GM20000 (cell line): ENCODE measurements around the gene CFAP52.

Experiments used
- DNase-seq: peaks from one replicate; pipeline ENCODE4 v3.0.0; 2012; ENCODE audit warnings: low spot score
- TF ChIP-seq, protein P1 (sequence below): IDR thresholded peaks from 2 replicates; pipeline ENCODE4 v1.5.1; 2012; ENCODE audit warnings: mild to moderate bottlenecking, control low read depth; ENCODE audit errors: extremely low read depth, missing control alignments

CFAP52 gene

DNA sequence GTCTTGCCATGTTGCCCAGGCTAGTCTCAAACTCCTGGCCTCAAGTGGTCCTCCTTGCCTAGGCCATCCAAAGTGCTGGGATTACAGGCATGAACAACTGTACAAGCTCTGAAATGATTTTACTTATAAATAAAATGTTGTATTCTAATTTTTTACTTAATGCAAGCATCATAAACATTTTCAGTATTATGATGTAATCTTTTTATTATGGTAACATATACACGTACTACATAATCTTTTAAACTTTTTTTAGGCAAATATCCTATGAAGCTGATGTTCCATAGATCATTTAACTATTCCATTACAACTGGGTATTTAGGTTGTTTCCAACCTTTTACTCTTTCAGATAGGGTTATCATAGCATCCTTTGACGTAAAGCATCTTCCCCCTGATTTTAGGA lies 35.1 kb downstream of the CFAP52 start:
- TF ChIP-seq, protein P1, sequence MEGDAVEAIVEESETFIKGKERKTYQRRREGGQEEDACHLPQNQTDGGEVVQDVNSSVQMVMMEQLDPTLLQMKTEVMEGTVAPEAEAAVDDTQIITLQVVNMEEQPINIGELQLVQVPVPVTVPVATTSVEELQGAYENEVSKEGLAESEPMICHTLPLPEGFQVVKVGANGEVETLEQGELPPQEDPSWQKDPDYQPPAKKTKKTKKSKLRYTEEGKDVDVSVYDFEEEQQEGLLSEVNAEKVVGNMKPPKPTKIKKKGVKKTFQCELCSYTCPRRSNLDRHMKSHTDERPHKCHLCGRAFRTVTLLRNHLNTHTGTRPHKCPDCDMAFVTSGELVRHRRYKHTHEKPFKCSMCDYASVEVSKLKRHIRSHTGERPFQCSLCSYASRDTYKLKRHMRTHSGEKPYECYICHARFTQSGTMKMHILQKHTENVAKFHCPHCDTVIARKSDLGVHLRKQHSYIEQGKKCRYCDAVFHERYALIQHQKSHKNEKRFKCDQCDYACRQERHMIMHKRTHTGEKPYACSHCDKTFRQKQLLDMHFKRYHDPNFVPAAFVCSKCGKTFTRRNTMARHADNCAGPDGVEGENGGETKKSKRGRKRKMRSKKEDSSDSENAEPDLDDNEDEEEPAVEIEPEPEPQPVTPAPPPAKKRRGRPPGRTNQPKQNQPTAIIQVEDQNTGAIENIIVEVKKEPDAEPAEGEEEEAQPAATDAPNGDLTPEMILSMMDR: no peak
- no peak for DNase-seq

DNA sequence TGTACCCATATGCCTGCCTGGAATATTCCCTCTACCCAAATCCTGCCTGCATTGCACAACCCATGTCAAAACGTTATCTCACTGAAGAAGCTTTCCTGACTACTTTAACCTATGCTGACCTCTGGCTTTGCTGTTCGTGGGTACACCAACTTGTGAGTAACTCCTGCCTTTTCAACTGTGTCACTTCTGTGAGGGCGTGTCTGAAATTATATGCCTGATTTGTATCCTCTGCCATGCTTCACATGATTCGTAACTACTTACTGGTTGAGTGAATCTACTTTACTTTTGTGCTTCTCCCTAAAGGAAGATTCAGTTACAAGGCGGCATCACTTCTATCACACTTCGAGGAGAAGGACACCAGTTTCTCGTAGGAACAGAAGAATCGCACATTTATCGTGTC lies 35.6 kb downstream of the CFAP52 start:
- TF ChIP-seq, protein P1: no peak

DNA sequence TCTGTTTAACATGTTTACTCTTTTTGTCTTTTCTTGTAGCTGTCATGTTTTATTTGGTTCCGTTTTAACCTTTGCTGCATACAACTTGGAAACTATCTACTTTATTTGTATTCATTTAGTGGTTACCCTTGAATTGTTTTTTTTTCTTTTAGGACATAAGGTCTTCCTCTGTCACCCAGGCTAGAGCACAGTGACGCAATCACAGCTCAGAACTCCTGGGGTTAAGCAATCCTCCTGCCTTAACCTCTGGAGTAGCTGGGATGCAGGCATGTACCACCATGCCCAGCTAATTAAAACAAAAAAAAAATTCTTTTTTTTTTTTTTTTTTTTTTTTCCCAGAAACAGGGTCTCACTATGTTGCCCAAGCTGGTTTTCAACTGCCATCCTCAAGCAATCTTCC lies 39.0 kb downstream of the CFAP52 start:
- TF ChIP-seq, protein P1: no peak
- no peak for DNase-seq

More for the DNA sequence above, 35.6 kb downstream of the CFAP52 start:
- no peak for DNase-seq

DNA sequence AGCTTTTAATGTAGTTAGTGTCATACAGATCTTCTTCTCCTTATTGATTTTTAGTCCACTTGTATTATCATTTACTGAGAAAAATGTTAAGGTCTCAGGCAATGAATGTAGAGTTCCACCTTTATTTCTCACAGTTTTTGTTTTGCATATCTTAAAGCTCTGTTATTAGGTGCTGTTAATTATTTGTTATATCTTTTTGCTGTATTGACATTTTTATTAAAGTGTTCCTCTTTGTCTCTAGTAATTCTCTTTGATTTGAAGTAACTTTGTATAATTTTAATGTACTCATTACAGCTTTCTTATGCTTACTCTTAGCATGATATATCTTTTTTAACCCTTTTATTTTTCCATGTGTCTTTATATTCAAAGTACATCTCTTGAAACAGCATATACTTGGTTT lies 46.5 kb downstream of the CFAP52 start:
- no peak for DNase-seq
- TF ChIP-seq, protein P1: no peak

DNA sequence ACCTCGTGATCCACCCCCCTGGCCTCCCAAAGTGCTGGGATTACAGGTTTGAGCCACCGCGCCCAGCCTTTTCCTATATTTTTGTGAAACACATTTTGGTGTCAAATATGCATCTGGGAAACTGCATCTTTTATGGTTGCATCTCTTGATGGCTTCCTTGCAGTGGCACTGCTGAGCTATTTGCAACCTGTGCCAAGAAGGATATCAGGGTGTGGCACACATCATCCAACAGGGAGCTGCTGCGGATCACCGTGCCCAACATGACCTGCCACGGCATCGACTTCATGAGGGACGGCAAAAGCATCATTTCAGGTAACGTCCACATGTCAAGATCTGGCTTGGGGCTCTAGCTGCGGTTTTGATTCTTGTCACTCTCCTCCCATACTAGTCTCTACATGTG lies 52.1 kb downstream of the CFAP52 start:
- TF ChIP-seq, protein P1: no peak
- DNase-seq: no peak

DNA sequence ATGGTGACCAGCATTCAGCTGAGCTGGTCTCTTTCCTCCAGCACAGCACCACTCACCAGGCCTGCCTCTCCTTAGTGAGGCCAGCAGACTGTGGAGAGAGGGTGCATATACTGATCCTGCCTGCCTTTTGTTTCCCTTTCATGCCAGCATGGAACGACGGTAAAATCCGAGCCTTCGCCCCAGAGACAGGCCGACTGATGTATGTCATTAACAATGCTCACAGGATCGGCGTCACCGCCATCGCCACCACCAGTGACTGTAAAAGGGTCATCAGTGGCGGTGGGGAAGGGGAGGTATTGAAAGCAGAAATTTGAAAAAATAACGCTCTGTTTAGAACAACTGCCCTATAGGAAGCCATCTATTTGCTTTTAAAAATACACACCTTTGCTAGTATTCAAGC lies 56.3 kb downstream of the CFAP52 start:
- TF ChIP-seq, protein P1: no peak
- no peak for DNase-seq

DNA sequence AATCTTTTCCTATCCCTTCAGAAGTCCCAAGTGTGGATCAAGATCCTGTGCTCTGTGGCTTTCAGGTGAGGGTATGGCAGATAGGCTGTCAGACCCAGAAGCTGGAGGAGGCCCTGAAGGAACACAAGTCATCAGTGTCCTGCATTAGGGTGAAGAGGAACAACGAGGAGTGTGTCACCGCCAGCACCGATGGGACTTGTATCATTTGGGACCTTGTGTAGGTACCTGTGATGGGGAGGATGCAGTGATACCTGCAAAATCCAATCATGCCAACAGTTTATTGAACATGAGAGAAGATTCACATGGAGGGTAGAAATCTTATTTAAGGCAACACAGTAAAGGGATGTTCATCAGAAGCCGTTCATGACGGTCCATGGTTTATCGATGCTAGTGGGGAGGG lies 58.9 kb downstream of the CFAP52 start:
- TF ChIP-seq, protein P1: no peak
- DNase-seq: no peak
